Parathyroid adenoma (tissue), 2 donors: ENCODE results near the gene SPIB.
A peak's percentile ranks its signal among the peaks of the same experiment; 100 is the strongest.

ENCODE experiments used
- H2AFZ ChIP-seq: fragments of 300-600 bp; sonication (generic); one replicate; pipeline ENCODE4 v1.7.0; 2017; ENCODE audit warnings: antibody characterized with exemption, mild to moderate bottlenecking
- H3K27ac ChIP-seq: fragments of 300-600 bp; sonication (generic); one replicate; pipeline ENCODE4 v1.7.0; 2017
- H3K27me3 ChIP-seq: fragments of 300-600 bp; sonication (generic); one replicate; pipeline ENCODE4 v1.7.0; 2017; ENCODE audit warnings: low read length; ENCODE audit not compliant: control insufficient read depth, insufficient read depth
- H3K36me3 ChIP-seq: fragments of 300-600 bp; sonication (generic); one replicate; pipeline ENCODE4 v1.7.0; 2017; ENCODE audit warnings: low read length; ENCODE audit not compliant: control insufficient read depth, insufficient read depth
- H3K4me1 ChIP-seq: fragments of 300-600 bp; sonication (generic); one replicate; pipeline ENCODE4 v1.7.0; 2017; ENCODE audit warnings: control low read depth
- H3K4me2 ChIP-seq: fragments of 300-600 bp; sonication (generic); one replicate; pipeline ENCODE4 v1.7.0; 2017; ENCODE audit warnings: low read length
- H3K4me3 ChIP-seq: fragments of 300-600 bp; sonication (generic); one replicate; pipeline ENCODE4 v1.7.0; 2017; ENCODE audit warnings: low read depth, low read length
- H3K79me2 ChIP-seq: fragments of 300-600 bp; sonication (generic); one replicate; pipeline ENCODE4 v1.7.0; 2017; ENCODE audit warnings: control low read depth
- H3K9ac ChIP-seq: fragments of 300-600 bp; sonication (generic); one replicate; pipeline ENCODE4 v1.7.0; 2017; ENCODE audit warnings: mild to moderate bottlenecking
- H3K9me3 ChIP-seq: fragments of 300-600 bp; sonication (generic); one replicate; pipeline ENCODE4 v1.7.0; 2017; ENCODE audit warnings: low read length; ENCODE audit not compliant: control insufficient read depth
- TF ChIP-seq, protein P1 (sequence below): fragments of 300-600 bp; sonication (generic); IDR thresholded peaks from one replicate; pipeline ENCODE4 v1.7.0; 2017; ENCODE audit warnings: antibody characterized with exemption, mild to moderate bottlenecking
- donor health status: primary hyperparathyroidism.

Gene SPIB

DNA sequence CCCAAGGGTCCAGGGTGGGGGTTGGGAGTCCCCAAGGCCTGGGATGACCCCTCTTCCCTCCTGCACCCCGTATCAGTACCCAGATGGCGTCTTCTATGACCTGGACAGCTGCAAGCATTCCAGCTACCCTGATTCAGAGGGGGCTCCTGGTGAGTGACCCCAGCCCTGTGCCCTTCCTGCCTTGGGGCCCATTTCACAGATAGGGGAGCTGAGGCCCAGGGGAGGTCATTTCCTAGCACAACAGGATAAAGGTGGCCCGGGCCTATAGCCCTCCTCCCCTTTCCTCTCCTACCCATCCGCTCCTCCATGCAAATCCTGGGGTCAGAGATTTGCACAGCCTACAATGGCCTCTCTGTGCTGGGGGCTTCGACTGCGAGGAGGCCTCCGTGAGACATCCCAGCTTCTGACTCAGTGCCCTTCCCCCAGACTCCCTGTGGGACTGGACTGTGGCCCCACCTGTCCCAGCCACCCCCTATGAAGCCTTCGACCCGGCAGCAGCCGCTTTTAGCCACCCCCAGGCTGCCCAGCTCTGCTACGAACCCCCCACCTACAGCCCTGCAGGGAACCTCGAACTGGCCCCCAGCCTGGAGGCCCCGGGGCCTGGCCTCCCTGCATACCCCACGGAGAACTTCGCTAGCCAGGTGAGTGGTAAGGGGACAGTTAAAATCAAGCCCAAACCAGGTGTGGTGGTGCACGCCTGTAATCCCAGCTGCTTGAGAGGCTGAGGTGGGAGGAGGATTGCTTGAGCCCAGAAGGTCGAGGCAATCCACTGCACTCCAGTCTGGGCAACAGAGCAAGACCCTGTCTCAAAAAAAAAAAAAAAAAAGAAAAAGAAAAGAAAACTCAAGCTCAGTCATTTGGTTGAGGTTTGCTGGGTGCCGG lies 3.9 kb downstream of the SPIB start:
- Histone ChIP-seq H3K36me3 (no peaks in the 10 kb centered on the region), H3K79me2 (no peaks in the 10 kb centered on the region), H3K4me1 (no peaks in the 10 kb centered on the region), H3K4me3 (no peak overlapping the region), H3K27me3 (no peaks in the 10 kb centered on the region), H2AFZ (no peak overlapping the region), H3K4me2 (no peak overlapping the region), H3K9me3 (no peaks in the 10 kb centered on the region), H3K27ac (no peak overlapping the region), H3K9ac (no peak overlapping the region)
- TF ChIP-seq, protein P1, sequence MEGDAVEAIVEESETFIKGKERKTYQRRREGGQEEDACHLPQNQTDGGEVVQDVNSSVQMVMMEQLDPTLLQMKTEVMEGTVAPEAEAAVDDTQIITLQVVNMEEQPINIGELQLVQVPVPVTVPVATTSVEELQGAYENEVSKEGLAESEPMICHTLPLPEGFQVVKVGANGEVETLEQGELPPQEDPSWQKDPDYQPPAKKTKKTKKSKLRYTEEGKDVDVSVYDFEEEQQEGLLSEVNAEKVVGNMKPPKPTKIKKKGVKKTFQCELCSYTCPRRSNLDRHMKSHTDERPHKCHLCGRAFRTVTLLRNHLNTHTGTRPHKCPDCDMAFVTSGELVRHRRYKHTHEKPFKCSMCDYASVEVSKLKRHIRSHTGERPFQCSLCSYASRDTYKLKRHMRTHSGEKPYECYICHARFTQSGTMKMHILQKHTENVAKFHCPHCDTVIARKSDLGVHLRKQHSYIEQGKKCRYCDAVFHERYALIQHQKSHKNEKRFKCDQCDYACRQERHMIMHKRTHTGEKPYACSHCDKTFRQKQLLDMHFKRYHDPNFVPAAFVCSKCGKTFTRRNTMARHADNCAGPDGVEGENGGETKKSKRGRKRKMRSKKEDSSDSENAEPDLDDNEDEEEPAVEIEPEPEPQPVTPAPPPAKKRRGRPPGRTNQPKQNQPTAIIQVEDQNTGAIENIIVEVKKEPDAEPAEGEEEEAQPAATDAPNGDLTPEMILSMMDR, result no peak

DNA sequence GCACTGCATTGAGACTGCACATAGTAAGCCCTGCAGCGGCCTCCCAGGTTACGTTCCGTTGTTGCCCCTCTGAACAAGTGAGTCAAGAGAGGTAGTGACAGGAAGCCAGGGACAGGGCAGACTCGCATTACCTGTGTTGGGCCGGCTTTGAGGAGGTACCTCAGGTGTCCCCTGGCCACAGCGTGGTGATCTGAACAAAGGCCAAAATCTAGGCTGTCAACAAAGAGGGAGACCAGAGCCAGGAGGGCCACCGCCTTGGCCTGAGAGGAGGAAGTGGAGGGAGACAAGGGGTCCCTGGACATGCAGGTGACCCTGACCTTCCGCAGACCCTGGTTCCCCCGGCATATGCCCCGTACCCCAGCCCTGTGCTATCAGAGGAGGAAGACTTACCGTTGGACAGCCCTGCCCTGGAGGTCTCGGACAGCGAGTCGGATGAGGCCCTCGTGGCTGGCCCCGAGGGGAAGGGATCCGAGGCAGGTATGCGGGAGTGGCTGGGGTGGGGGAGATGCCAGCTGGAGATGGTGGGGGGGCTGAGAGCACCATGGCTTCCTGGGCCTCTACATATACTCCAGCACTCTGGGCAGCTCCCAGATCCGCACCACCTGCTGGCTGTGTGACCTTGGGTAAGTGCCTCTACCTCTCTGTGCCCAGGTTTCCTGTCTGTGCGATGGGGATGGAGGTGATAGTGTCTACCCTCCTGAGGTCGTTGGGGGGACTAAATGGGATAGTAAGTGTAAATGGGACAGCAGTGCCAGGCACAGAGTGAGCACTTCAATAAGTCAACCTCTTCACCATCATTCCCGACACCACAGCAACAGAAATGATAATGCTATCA lies 4.8 kb downstream of the SPIB start:
- Histone ChIP-seq H3K4me2 (no peak overlapping the region), H3K9ac (no peak overlapping the region), H3K4me1 (peaks cover 4% of the 10 kb centered on the region), H3K27ac (no peak overlapping the region), H3K36me3 (no peaks in the 10 kb centered on the region), H2AFZ (no peak overlapping the region), H3K27me3 (no peaks in the 10 kb centered on the region), H3K79me2 (no peaks in the 10 kb centered on the region), H3K4me3 (no peak overlapping the region), H3K9me3 (no peaks in the 10 kb centered on the region)
- TF ChIP-seq, protein P1, result no peak

GRCh38 chr19:50425581-50425980 lies 6.8 kb downstream of the SPIB start:
- Histone ChIP-seq H2AFZ (no peak overlapping the region), H3K79me2 (no peaks in the 10 kb centered on the region), H3K4me2 (no peak overlapping the region), H3K27ac (no peak overlapping the region), H3K9ac (no peak overlapping the region), H3K27me3 (no peaks in the 10 kb centered on the region), H3K4me1 (peaks cover 4% of the 10 kb centered on the region), H3K4me3 (no peak overlapping the region), H3K36me3 (no peaks in the 10 kb centered on the region), H3K9me3 (no peaks in the 10 kb centered on the region)
- TF ChIP-seq, protein P1, result no peak

GRCh38 chr19:50427318-50427925 lies 8.7 kb downstream of the SPIB start:
- Histone ChIP-seq H3K27ac (no peak overlapping the region), H2AFZ (peak overlapping the region; percentile 65), H3K9me3 (no peaks in the 10 kb centered on the region), H3K9ac (no peak overlapping the region), H3K36me3 (no peaks in the 10 kb centered on the region), H3K4me2 (peak overlapping the region; percentile 48), H3K27me3 (no peaks in the 10 kb centered on the region), H3K4me1 (peaks cover 4% of the 10 kb centered on the region), H3K4me3 (no peak overlapping the region), H3K79me2 (no peaks in the 10 kb centered on the region)
- TF ChIP-seq, protein P1, result no peak
